Activated CD8-positive, alpha-beta T cell treated with anti-CD3 and anti-CD28 coated beads for 36 hours (primary cell): Measurements from ENCODE around the gene TMEM126A. TPM values are rescaled to one million over a fixed set of nuclear protein-coding genes. Genes with fewer than 3 reads are reported as not detected.
A peak's percentile ranks its signal among the peaks of the same experiment; 100 is the strongest.

ENCODE experiments used
- ATAC-seq: fragments of 200-7000 bp; cut with Tn5 transposase; one replicate; pipeline ENCODE4 v1.10.0; 2021; ENCODE audit warnings: mild to moderate bottlenecking, moderate library complexity
- CTCF ChIA-PET: fragments of 350-600 bp; sonication (Branson Sonifier 250); formaldehyde crosslinking; loops from one replicate; lab custom pipeline; 2021; ENCODE audit warnings: antibody characterized with exemption; lab: Charles Lee
- POLR2A ChIA-PET: fragments of 350-600 bp; sonication (Branson Sonifier 250); formaldehyde crosslinking; loops from one replicate; lab custom pipeline; 2021; ENCODE audit warnings: antibody characterized with exemption; lab: Charles Lee
- DNase-seq: peaks from one replicate; pipeline ENCODE4 v3.0.0-alpha.2; 2020
- H3K27ac Mint-ChIP-seq: one replicate; pipeline ENCODE4 v1.8.0; 2021; ENCODE audit warnings: mild to moderate bottlenecking, mixed read lengths
- H3K27me3 Mint-ChIP-seq: one replicate; pipeline ENCODE4 v1.8.0; 2021; ENCODE audit warnings: mixed read lengths
- H3K36me3 Mint-ChIP-seq: one replicate; pipeline ENCODE4 v1.8.0; 2021; ENCODE audit warnings: low read depth, mixed read lengths
- H3K4me1 Mint-ChIP-seq: one replicate; pipeline ENCODE4 v1.8.0; 2021; ENCODE audit warnings: low read depth, mixed read lengths
- H3K4me3 Mint-ChIP-seq: one replicate; pipeline ENCODE4 v1.8.0; 2021; ENCODE audit warnings: mild to moderate bottlenecking, moderate library complexity, mixed read lengths
- H3K9me3 Mint-ChIP-seq: one replicate; pipeline ENCODE4 v1.8.0; 2021; ENCODE audit warnings: mixed read lengths
- CTCF ChIP-seq: fragments of 200-600 bp; IDR thresholded peaks from one replicate; pipeline ENCODE4 v1.8.0; 2022; ENCODE audit warnings: antibody characterized with exemption, mild to moderate bottlenecking
- intact Hi-C: fragments of 100-400 bp; cut with micrococcal nuclease; formaldehyde crosslinking; loops from one replicate; pipeline ENCODE4 v1.10.0; 2022
- total RNA-seq, 2 experiments: library from RNA; stranded (reverse); gene quantifications; one replicate each; pipeline ENCODE4 v1.2.3, GENCODE V29; 2021

Gene TMEM126A
- total RNA-seq, 2 experiments from 2014 or later, result 47.3 to 48.9 TPM

- CTCF ChIA-PET, result no interaction called here
- no peaks in the 10 kb centered on the region for H3K36me3 Mint-ChIP-seq
- H3K27ac Mint-ChIP-seq, result no peak overlapping the region
- POLR2A ChIA-PET, result interaction anchor here (0.6 kb wide), 1 partner anchor 8 kb away, joined by 3 read pairs; no protein-coding TSS in a partner anchor
- H3K4me1 Mint-ChIP-seq, result no peaks in the 10 kb centered on the region
- ATAC-seq, result no peak
- no peak for TF ChIP-seq CTCF
- intact Hi-C loops, result no loop called here
- no peak for DNase-seq
- H3K9me3 Mint-ChIP-seq, result no peaks in the 10 kb centered on the region
- peaks cover 2% of the 10 kb centered on the region for H3K27me3 Mint-ChIP-seq
- H3K4me3 Mint-ChIP-seq, result no peak overlapping the region
Observed at GRCh38 chr11:85672105-85672902, 24.5 kb downstream of the TMEM126A start.

- no peak overlapping the region for H3K27ac Mint-ChIP-seq
- no peaks in the 10 kb centered on the region for H3K4me1 Mint-ChIP-seq
- peak; percentile 43 for DNase-seq
- POLR2A ChIA-PET, result interaction anchor here (0.9 kb wide), 1 partner anchor 9 kb away, joined by 3 read pairs; the partner anchor contains the start of gene CREBZF
- no peaks in the 10 kb centered on the region for H3K36me3 Mint-ChIP-seq
- H3K9me3 Mint-ChIP-seq, result no peaks in the 10 kb centered on the region
- no peak overlapping the region for H3K4me3 Mint-ChIP-seq
- H3K27me3 Mint-ChIP-seq, result peaks cover 2% of the 10 kb centered on the region
- intact Hi-C loops, result no loop called here
- CTCF ChIA-PET, result no interaction called here
- TF ChIP-seq CTCF, result no peak
- ATAC-seq, result peak; percentile 67
Observed at GRCh38 chr11:85673393-85673792, 25.6 kb downstream of the TMEM126A start.

GRCh38 chr11:85679576-85679975, 31.8 kb downstream of the TMEM126A start:
- no peak for TF ChIP-seq CTCF
- CTCF ChIA-PET, result interaction anchor here (0.9 to 1.8 kb wide), 5 partner anchors 10 to 175 kb away, joined by 3 to 7 read pairs (median 5); partner anchors contain the start of gene CCDC83
- Mint-ChIP-seq H3K27ac (no peak overlapping the region), H3K4me3 (no peak overlapping the region), H3K9me3 (no peaks in the 10 kb centered on the region), H3K4me1 (peaks cover 11% of the 10 kb centered on the region), H3K27me3 (no peaks in the 10 kb centered on the region), H3K36me3 (no peaks in the 10 kb centered on the region)
- intact Hi-C loops, result no loop called here
- DNase-seq, result no peak
- POLR2A ChIA-PET, result interaction anchor here (1.0 to 2.0 kb wide), 3 partner anchors 10 to 147 kb away, joined by 3 to 5 read pairs (median 4); partner anchors contain the start of gene TMEM126A
- ATAC-seq, result no peak

GRCh38 chr11:85680897-85681296, 33.1 kb downstream of the TMEM126A start:
- no peaks in the 10 kb centered on the region for H3K27me3 Mint-ChIP-seq
- ATAC-seq, result peak; percentile 65
- ChIA-PET POLR2A (interaction anchor here (1.0 to 2.0 kb wide), 4 partner anchors 21 to 164 kb away, joined by 3 to 5 read pairs (median 3); partner anchors contain the start of gene TMEM126A), CTCF (interaction anchor here (1.1 to 1.8 kb wide), 4 partner anchors 10 to 174 kb away, joined by 3 to 7 read pairs (median 5); partner anchors contain the start of gene CCDC83)
- intact Hi-C loops, result no loop called here
- peak; percentile 22 for DNase-seq
- H3K4me3 Mint-ChIP-seq, result no peak overlapping the region
- peaks cover 11% of the 10 kb centered on the region for H3K4me1 Mint-ChIP-seq
- no peaks in the 10 kb centered on the region for H3K9me3 Mint-ChIP-seq
- no peaks in the 10 kb centered on the region for H3K36me3 Mint-ChIP-seq
- TF ChIP-seq CTCF, result no peak
- no peak overlapping the region for H3K27ac Mint-ChIP-seq
